Esophagus (tissue), 2 donors: ENCODE data around the gene MXRA5. TPM values are rescaled to one million over a fixed set of nuclear protein-coding genes. Genes with fewer than 3 reads are reported as not detected.
"Not testable (repeated sequence)": the region's sequence is repeated elsewhere in the genome, so short reads cannot be mapped to it uniquely, and the experiment has no call there.

Experiments
- H3K27ac ChIP-seq, 2 donors: one replicate each; pipeline ENCODE4 v1.5.1; 2013; ENCODE audit warnings: low read depth in 2 of 2, mild to moderate bottlenecking in 2 of 2, inconsistent platforms in 1 of 2, low read length in 1 of 2, moderate library complexity in 1 of 2
- H3K27me3 ChIP-seq, 2 donors: one replicate each; pipeline ENCODE4 v1.6.1; 2013; ENCODE audit warnings: low read length in 2 of 2, control low read depth in 1 of 2, mild to moderate bottlenecking in 1 of 2; ENCODE audit not compliant: insufficient read depth in 2 of 2, control insufficient read depth in 1 of 2
- H3K36me3 ChIP-seq, 2 donors: one replicate each; pipeline ENCODE4 v1.6.1; 2013; ENCODE audit warnings: low read length in 1 of 2; ENCODE audit not compliant: control insufficient read depth in 2 of 2, insufficient read depth in 2 of 2
- H3K4me1 ChIP-seq, 2 donors: one replicate each; pipeline ENCODE4 v1.6.1; 2013; ENCODE audit warnings: low read length in 1 of 2; ENCODE audit not compliant: control insufficient read depth in 2 of 2, insufficient read depth in 2 of 2
- H3K4me3 ChIP-seq, 2 donors: one replicate each; pipeline ENCODE4 v1.5.1; 2013; ENCODE audit warnings: low read length in 2 of 2, mild to moderate bottlenecking in 2 of 2, low read depth in 1 of 2, moderate library complexity in 1 of 2
- H3K9me3 ChIP-seq, 2 donors: one replicate each; pipeline ENCODE4 v1.6.1; 2013; ENCODE audit warnings: mild to moderate bottlenecking in 2 of 2, low read depth in 1 of 2, low read length in 1 of 2, moderate library complexity in 1 of 2; ENCODE audit not compliant: control insufficient read depth in 2 of 2, insufficient read depth in 1 of 2
- WGBS, 2 donors: extraction: QIAGEN DNeasy Blood & Tissue Kit; methylation state at CpG; one replicate each; pipeline ENCODE4 v1.1.7; 2013; 5-methylcytosine and 5-hydroxymethylcytosine counted together
- polyA plus RNA-seq, 2 donors: library from polyadenylated mRNA; stranded (reverse); fragments of 200-250 nt; gene quantifications; one replicate each; pipeline ENCODE4 v1.2.3, GENCODE V29; 2013
- donor health status: healthy with polysubstance abuse.
- donor health status: Bipolar disorder and iron deficiency.

The MXRA5 gene
- polyA plus RNA-seq, 2 donors = 1.4 to 1.6 TPM

DNA sequence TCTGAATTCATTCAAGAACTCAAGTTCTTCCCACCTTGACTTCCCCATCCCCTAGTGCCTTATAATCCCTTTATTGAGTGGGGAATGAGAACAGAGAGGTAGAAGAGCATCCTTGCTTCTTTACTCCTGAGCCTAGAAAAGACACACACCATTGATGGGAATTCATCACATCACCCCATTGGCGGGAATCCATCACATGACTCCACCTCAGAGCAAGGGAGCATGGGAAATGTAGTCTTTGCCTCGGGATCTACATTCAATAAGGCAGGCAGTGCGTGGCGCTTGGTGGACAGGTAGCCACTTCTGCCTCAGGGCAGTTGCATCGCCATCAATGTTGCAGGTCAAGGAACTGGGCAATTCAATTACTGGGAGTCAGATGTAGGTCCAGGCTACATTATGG lies 50.7 kb downstream of the MXRA5 start:
- Histone ChIP-seq H3K36me3 (no peaks in the 10 kb centered on the region), H3K27ac (no peak overlapping the region), H3K4me3 (no peak overlapping the region), H3K9me3 (no peaks in the 10 kb centered on the region), H3K4me1 (no peaks in the 10 kb centered on the region), H3K27me3 (no peaks in the 10 kb centered on the region)
- WGBS, 2 donors = 62 to 74% methylated on average over 5 of the region's 5 CpGs

DNA sequence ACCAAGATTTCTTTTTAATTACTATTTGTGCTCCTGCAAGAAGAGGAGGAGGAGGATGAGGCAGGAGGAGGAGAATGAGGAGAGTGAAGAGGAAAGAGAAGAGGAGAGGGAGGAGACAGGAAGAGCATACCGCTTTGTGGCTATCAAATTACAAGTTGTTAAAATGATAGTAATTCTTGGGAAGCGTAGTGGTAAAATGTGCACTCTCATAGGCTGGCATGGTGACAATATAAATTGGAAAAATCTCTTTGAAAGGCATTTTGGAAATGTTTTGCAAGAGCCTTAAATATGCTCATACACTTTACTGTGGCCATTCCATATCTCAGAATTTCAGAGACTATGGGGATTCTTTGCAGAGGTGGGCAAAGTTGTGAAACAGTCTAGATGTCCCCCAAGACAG lies 53.2 kb downstream of the MXRA5 start:
- no peak overlapping the region for H3K4me3 ChIP-seq
- 60 to 87% methylated on average over 2 of the region's 2 CpGs for WGBS, 2 donors

DNA sequence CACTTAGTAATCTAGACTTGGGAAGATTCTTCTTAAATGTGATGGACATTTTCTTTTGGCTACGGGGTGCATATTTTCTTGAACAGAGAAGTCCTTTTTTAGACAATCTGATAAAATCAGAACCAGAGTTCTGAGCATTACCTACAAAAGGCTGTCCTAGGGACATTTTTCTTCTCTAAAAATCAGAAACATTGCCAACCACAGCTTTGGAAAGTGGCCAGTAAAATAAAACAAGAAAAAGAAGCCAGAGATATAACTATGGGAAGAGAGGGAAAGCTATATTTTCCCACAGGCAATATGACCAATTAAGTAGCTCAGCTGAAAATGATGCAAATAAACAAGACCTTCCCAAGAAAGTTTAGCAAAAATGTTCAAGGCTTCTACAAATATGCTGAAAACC lies 55.9 kb downstream of the MXRA5 start:
- WGBS, 2 donors = 78 to 91% methylated on average over 1 of the region's 1 CpG
- no peaks in the 10 kb centered on the region for H3K9me3 ChIP-seq

More for the DNA sequence above, 53.2 kb downstream of the MXRA5 start:
- no peak overlapping the region for H3K27ac ChIP-seq
- no peaks in the 10 kb centered on the region for H3K4me1 ChIP-seq
- no peaks in the 10 kb centered on the region for H3K27me3 ChIP-seq
- H3K36me3 ChIP-seq = no peaks in the 10 kb centered on the region
- H3K9me3 ChIP-seq = no peaks in the 10 kb centered on the region

DNA sequence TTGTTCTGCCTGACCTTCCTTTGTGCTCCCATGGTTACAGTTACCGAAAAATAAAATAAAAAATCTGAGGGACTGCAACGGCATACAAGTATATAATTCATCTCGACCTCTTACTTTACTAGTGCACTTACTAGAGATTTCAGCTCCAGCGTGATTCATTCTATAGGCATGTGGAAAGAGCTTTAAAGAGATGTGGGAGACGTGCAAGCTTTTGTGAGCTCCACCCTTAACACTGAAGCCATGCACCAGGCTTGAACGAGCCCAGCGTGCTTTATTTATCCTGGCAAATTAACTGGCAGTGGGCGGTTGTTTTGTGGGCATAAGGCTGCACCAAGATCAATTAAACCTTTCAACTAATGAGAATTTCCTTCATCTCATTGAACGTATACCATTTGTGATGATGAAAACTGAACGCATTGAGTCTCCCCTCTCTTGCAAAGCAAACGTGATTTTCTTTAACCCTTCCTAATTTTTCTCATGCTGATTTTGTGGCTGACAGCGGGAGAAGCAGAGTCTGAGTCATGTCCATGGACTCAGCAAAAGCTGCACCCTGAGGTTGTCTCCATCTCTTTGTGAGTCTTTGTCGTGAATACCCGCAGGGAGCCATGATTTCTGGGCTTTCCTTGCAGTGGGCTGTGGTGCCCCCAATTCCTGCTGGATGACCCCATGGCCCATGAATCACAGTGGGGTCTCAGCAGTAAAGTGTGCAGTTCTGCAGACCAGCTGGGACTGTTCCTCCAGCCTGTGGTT lies 60.1 kb downstream of the MXRA5 start:
- Histone ChIP-seq H3K4me1 (no peaks in the 10 kb centered on the region), H3K36me3 (no peaks in the 10 kb centered on the region), H3K27me3 (no peaks in the 10 kb centered on the region), H3K4me3 (no peak overlapping the region), H3K9me3 (no peaks in the 10 kb centered on the region), H3K27ac (no peak overlapping the region)
- WGBS, 2 donors = 34 to 53% methylated on average over 14 of the region's 14 CpGs

More for the DNA sequence above, 55.9 kb downstream of the MXRA5 start:
- H3K4me1 ChIP-seq = no peaks in the 10 kb centered on the region
- no peaks in the 10 kb centered on the region for H3K27me3 ChIP-seq
- H3K27ac ChIP-seq = no peak overlapping the region
- no peaks in the 10 kb centered on the region for H3K36me3 ChIP-seq
- H3K4me3 ChIP-seq = no peak overlapping the region

DNA sequence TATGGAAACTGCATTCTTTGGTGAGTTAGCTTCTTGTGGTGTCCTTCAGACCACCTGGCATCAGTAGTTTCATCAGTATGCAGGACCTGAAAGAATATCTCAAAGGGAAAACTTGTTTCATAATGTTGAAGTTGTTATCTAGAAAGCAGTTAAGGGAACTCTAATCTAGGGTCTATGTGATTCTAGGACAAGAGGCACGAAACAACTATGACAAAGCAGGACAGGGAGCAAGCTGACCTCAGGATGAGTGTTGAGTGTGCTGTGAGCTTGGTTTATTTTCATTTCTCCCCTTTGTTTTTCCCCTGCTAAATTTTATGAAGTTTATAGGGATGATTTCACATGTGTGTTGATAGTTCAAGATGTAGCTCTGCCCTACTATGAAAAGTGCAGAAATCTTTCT lies 65.7 kb downstream of the MXRA5 start:
- Histone ChIP-seq H3K4me3 (no peak overlapping the region), H3K4me1 (no peaks in the 10 kb centered on the region), H3K9me3 (no peaks in the 10 kb centered on the region), H3K36me3 (no peaks in the 10 kb centered on the region), H3K27ac (no peak overlapping the region), H3K27me3 (no peaks in the 10 kb centered on the region)
- 61 to 94% methylated on average over 1 of the region's 1 CpG for WGBS, 2 donors

DNA sequence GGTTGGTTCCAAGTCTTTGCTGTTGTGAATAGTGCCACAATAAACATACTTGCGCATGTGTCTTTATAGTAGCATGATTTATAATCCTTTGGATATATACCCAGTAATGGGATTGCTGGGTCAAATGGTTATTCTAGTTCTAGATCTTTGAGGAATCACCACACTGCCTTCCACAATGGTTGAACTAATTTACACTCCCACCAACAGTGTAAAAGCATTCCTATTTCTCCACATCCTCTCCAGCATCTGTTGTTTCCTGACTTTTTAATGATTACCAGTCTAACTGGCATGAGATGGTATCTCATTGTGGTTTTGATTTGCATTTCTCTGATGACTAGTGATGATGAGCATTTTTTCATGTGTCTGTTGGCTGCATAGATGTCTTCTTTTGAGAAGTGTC lies 72.8 kb downstream of the MXRA5 start:
- H3K9me3 ChIP-seq, H3K4me3 ChIP-seq, H3K4me1 ChIP-seq, H3K27me3 ChIP-seq, H3K27ac ChIP-seq, H3K36me3 ChIP-seq: not testable (repeated sequence)
- WGBS, 2 donors = 87 to 96% methylated on average over 1 of the region's 1 CpG

DNA sequence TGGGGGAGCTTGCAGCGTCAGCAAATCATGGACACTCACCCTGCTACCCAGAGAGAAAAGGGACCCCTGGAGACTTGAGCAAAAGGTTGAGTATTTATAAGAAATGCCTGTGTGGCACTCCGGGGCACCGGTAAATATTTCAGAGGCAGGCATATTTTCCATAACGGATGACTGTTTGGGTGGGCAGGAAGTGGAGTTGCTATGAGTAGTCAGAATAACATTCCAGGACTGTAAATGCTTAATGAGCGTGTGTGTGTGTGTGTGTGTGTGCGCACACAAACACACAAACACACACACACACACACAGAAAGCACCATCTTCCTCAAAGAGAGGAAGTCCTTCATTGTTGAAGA lies 74.6 kb downstream of the MXRA5 start:
- Histone ChIP-seq H3K4me1 (no peaks in the 10 kb centered on the region), H3K36me3 (no peaks in the 10 kb centered on the region), H3K9me3 (no peaks in the 10 kb centered on the region), H3K4me3 (no peak overlapping the region), H3K27ac (peak overlapping the region; percentile 31), H3K27me3 (no peaks in the 10 kb centered on the region)
- 6 to 38% methylated on average over 6 of the region's 6 CpGs for WGBS, 2 donors

DNA sequence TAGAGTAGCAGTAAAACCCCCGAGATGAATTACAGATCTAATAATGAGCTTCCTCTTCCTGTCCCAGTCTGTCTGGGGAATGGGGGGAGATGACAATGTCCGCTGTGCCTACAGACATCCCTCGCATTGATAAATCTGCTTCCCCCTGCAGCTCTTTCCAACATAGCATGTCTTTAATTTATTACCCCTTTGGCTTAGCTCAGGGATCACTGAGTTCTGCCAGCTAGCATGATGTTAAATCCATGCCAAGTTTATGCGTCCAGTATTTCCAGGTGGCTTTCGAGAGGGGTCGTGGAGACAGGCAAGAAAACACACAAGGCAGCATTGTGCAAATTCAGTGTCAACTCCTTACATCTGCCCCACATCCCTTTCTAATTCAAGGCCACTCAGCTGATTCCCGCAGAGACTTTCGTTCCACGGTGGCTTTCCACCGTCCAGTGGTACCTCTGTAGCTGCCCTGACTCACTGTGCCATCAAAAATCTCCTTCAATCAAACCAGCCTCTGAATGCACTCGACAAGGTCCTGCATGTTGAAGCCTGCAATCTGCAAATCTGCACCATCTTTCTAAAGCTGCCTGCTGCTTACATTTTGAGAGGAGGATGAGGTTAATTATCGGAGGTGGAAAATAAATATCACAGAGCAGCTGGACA lies 75.1 kb downstream of the MXRA5 start:
- Histone ChIP-seq H3K4me1 (no peaks in the 10 kb centered on the region), H3K9me3 (no peaks in the 10 kb centered on the region), H3K27ac (peak overlapping the region; percentile 31), H3K27me3 (no peaks in the 10 kb centered on the region), H3K36me3 (no peaks in the 10 kb centered on the region), H3K4me3 (no peak overlapping the region)
- WGBS, 2 donors = 12 to 41% methylated on average over 12 of the region's 12 CpGs

DNA sequence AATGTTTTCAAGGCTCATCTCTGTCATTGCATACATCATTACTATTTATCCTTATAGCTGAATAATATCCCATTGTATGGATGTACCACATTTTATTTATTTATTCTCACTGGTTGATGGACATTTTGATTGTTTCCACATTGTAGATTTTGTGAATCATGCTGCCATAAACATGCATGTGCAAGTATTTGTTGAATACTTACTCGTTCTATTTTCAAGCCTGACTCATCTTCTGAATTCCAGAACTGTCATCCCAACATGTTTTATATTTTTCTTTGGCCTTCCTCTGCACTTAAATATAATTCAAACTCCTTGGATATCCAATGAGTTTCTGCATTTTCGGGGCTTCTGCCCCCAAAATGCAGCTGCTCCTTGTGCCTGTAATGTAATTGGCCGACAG lies 77.6 kb downstream of the MXRA5 start:
- Histone ChIP-seq H3K27me3 (no peaks in the 10 kb centered on the region), H3K36me3 (no peaks in the 10 kb centered on the region), H3K4me3 (no peak overlapping the region), H3K4me1 (no peaks in the 10 kb centered on the region), H3K9me3 (no peaks in the 10 kb centered on the region), H3K27ac (no peak overlapping the region)
- 40 to 62% methylated on average over 3 of the region's 3 CpGs for WGBS, 2 donors

DNA sequence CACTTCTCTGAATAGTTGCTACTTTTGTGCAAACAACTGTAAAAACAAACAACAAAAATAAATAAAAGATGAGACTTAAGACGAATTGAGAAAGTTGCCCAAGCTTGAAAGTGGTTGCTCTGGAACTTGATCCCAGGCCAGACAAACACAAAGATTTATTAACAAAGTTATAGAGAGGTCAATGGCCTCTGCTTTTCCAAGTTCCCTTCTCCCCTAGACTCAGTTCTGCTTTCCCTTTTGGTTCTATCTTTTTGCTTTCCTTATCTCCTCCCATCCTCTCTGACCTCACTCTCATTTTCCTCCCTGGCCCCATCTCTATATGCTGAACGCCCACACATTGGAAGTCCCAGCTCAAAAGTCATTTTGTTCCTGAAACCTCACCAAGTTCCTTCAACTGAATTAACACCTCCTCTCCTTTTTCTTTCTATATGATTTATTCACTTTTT lies 82.7 kb downstream of the MXRA5 start:
- Histone ChIP-seq H3K4me1 (no peaks in the 10 kb centered on the region), H3K27me3 (no peaks in the 10 kb centered on the region), H3K36me3 (no peaks in the 10 kb centered on the region), H3K27ac (no peak overlapping the region), H3K4me3 (no peak overlapping the region), H3K9me3 (no peaks in the 10 kb centered on the region)
- WGBS, 2 donors = 37 to 44% methylated on average over 2 of the region's 2 CpGs
